Keratinocyte (primary cell): ENCODE results near the gene MEGF11.

Experiments
- CTCF ChIP-seq, 3 experiments: IDR thresholded peaks in 1 of 3; conservative IDR thresholded peaks in 1 of 3; optimal IDR thresholded peaks in 1 of 3; 2 replicates in 2 of 3; 3 replicates in 1 of 3; pipeline versions ENCODE3 to v1.5.1; 2011; ENCODE audit warnings: low read length in 3 of 3, mild to moderate bottlenecking in 3 of 3, moderate library complexity in 2 of 3, control low read depth in 1 of 3, inconsistent platforms in 1 of 3; ENCODE audit not compliant: insufficient read depth in 2 of 3; ENCODE audit errors: extremely low read depth in 1 of 3
- EZH2 ChIP-seq: IDR thresholded peaks from one replicate; pipeline ENCODE4 v1.6.1; 2012; ENCODE audit warnings: inconsistent platforms, mild to moderate bottlenecking, low read length, moderate library complexity

DNA sequence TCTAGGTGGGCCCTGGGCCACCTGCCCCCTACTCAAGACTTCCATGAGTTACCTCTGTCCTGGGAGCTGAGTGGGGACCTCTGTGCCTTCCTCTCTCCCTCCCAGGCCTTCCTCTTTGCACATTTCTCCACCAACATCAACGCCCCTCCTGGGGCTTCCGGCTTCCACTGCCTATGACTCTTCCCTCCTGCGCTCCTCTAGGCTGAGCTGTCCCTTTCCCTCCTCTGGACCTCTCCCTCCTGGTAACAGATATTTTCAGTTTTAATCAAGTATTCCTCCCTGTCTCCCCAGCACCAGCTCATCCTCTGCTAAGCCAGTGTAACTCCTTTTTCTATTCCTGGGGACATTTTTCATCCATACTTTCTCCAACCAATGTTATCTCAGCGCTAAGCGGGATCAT is 223.9 kb downstream of the MEGF11 start:
- TF ChIP-seq CTCF (optimal IDR thresholded peaks at IDR 0.05 in 1 of 3, IDR thresholded peaks at IDR 0.05 in 1 of 3, conservative IDR thresholded peaks at IDR 0.05 in 1 of 3; ENCODE audit: extremely low read depth in 1 of 3, insufficient read depth in 2 of 3, low read length in 3 of 3) (no peak), EZH2 (no peak)
